H4 (cell line): ENCODE results near the gene ELL2. TPM values are rescaled to one million over a fixed set of nuclear protein-coding genes. Genes with fewer than 3 reads are reported as not detected.

Experiments used
- DNase-seq: peaks from one replicate; pipeline ENCODE4 v3.0.0-alpha.2; 2015; ENCODE audit warnings: low spot score
- total RNA-seq: library from RNA; depleted of rRNA; stranded (reverse); fragments of >200 nt; shearing (Covaris generic); gene quantifications from 2 replicates; pipeline ENCODE4 v1.2.3, GENCODE V29; 2014

The ELL2 gene
- total RNA-seq, 1 experiment from 2014 or later: 15.2 TPM

- no peak for DNase-seq
Observed at GRCh38 chr5:95956021-95956899, 5.4 kb downstream of the ELL2 start.

- no peak for DNase-seq
Observed at GRCh38 chr5:95954716-95955115, 6.9 kb downstream of the ELL2 start.

GRCh38 chr5:95953021-95953702, 8.5 kb downstream of the ELL2 start:
- no peak for DNase-seq

GRCh38 chr5:95951916-95952315, 9.7 kb downstream of the ELL2 start:
- DNase-seq: no peak

GRCh38 chr5:95949810-95950209, 11.8 kb downstream of the ELL2 start:
- no peak for DNase-seq

- DNase-seq: no peak
Observed at GRCh38 chr5:95948631-95949030, 13.0 kb downstream of the ELL2 start.

- no peak for DNase-seq
Observed at GRCh38 chr5:95946451-95946850, 15.2 kb downstream of the ELL2 start.

GRCh38 chr5:95942968-95943367, 18.7 kb downstream of the ELL2 start:
- DNase-seq: no peak

GRCh38 chr5:95942414-95942813, 19.2 kb downstream of the ELL2 start:
- no peak for DNase-seq

- no peak for DNase-seq
Observed at GRCh38 chr5:95941756-95942155, 19.9 kb downstream of the ELL2 start.

- DNase-seq: no peak
Observed at GRCh38 chr5:95940758-95941682, 20.6 kb downstream of the ELL2 start.

GRCh38 chr5:95939465-95939864, 22.2 kb downstream of the ELL2 start:
- no peak for DNase-seq

- no peak for DNase-seq
Observed at GRCh38 chr5:95938766-95939165, 22.9 kb downstream of the ELL2 start.

GRCh38 chr5:95938347-95938746, 23.3 kb downstream of the ELL2 start:
- DNase-seq: no peak

GRCh38 chr5:95937607-95938152, 24.0 kb downstream of the ELL2 start:
- DNase-seq: no peak

- no peak for DNase-seq
Observed at GRCh38 chr5:95936812-95937397, 24.7 kb downstream of the ELL2 start.

- DNase-seq: no peak
Observed at GRCh38 chr5:95935553-95936100, 26.0 kb downstream of the ELL2 start.

- no peak for DNase-seq
Observed at GRCh38 chr5:95934207-95934804, 27.3 kb downstream of the ELL2 start.

- no peak for DNase-seq
Observed at GRCh38 chr5:95932941-95933340, 28.7 kb downstream of the ELL2 start.

- DNase-seq: no peak
Observed at GRCh38 chr5:95931079-95931833, 30.4 kb downstream of the ELL2 start.
